Measurements from ENCODE around the gene CIAO1. TPM values are rescaled to one million over a fixed set of nuclear protein-coding genes. Genes with fewer than 3 reads are reported as not detected.
"Not testable (repeated sequence)": the region's sequence is repeated elsewhere in the genome, so short reads cannot be mapped to it uniquely, and the experiment has no call there.

Gene CIAO1
- total RNA-seq, 1 experiment from 2014 or later: 112 TPM

DNA sequence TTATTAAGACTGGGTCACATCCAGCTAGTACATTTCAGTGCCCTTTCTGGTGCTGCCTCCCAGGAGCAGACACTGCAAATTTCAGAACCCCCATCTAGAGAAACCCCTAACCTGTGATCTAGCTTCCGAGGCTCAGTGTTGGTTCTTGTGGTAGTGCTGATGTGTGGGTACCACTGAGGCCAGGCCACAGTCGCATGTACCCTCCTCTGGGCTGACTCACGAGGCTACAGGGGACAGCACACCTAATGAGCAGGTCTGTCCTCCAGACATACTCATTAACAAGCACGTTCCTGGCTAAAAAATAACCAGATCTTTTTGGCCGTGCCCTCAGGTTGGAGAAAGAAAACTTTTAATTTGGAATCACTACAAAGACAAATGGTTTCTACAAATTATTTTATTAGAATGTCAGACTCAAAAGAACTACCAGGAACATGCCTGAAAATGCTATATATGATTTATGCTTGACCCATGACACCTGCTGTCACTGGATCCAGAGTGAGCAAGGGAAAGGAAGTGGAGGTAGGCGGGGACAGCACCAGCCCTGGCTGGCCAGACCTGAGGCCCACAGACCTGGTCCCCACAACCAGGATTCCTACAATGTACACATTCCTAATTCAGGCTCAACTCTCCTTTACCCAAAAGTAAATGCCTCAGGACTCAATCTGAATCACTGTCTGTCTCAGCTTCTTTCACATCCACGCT is 8.5 kb downstream of the CIAO1 start:
- DNase-seq (ENCODE audit: low read depth): no peak

GRCh38 chr2:96276787-96277499 is 10.9 kb downstream of the CIAO1 start:
- no peak for DNase-seq (ENCODE audit: low read depth)

DNA sequence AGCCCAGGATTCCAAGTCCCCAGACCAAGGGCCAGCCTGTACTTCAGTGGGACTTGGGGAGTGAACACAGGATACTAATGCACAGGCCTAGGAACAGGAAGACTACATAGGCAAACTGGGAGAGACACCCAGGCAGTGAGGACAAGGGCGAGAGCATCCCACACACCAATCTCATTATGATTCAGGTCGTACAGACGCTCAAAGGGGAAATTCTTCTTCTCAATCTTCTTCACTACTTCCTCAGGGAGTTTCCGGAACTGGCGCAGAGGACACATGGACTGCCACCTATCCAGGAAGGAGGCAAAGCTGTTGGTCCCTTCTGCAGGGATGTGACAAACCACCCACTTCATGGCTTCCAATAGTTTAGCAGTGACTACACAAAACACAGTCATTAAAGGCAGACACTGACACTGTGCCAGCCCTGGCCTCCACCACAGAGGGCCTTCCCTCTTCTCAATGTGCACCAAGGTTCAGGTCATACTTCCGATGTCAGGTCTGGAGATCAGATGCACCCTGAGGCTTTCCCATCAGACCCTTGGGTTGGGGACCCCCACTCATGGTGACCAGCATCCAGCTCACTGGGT is 21.3 kb downstream of the CIAO1 start:
- DNase-seq (ENCODE audit: low read depth): no peak

DNA sequence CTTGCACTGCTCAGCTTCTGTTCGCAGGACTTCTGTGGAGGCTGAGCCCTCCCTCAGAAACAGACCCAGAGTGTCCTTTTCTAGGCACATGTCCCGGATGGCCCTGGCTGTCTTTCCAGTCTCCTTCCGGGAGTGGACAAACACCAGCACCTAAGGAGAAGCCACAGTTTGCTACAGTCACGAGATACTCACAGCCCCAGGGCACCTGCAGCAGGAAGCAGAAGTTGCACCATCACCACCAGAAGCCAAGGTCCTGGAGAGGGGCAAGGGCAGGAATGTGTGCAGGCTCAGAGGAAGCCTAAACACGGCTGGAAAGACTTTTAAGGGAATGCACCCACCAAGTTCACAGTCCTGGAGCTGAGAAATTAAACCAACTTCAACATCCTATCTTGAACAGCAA is 25.7 kb downstream of the CIAO1 start:
- no peak for DNase-seq (ENCODE audit: low read depth)

- DNase-seq (ENCODE audit: low read depth): not testable (repeated sequence)
Observed at GRCh38 chr2:96294271-96294670, 28.2 kb downstream of the CIAO1 start.

DNA sequence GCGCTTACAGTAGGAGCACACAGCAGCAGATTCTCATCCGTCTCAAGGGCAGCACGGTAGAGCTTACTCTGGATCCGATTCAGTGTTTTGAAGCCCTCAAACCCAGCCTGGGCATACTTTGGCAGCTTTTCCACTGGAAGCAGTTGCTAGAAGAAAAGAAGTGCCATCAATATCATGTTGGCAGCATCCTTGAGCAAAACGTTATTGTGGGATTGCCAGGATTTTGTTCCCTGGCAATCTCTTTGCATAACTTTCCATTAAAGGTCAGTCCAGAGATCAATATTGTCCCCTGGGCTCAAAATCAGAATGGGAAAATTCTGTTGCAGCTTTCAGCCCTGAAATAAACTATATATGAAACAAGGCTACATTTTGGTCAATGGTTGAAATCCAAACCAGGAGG is 30.9 kb downstream of the CIAO1 start:
- no peak for DNase-seq (ENCODE audit: low read depth)

- no peak for DNase-seq (ENCODE audit: low read depth)
Observed at GRCh38 chr2:96301865-96302264, 35.8 kb downstream of the CIAO1 start.

- DNase-seq (ENCODE audit: low read depth): no peak
Observed at GRCh38 chr2:96304606-96305005, 38.6 kb downstream of the CIAO1 start.

- DNase-seq (ENCODE audit: low read depth): peak; percentile 82
Observed at GRCh38 chr2:96305091-96305978, 39.3 kb downstream of the CIAO1 start, which contains the start of gene SNRNP200. TSS of gene SNRNP200 (minus strand) at chr2:96305546. CDS start at chr2:96305437, 109 bp downstream.

DNA sequence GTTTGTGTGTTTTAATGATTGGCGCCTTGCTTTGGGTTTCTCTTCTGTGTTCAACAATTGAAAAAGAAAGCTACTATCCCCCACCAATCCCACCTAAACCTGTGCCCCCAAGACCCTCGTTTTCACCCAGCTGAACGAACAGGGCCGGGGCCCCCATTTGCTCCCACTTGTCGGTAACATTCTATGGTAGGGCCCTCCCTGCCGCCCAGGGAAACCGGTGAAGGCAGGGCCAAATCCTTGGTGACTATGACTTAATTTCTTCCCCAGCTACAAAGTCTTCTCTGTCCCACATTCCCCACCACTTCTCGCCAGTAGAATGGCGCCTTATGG is 39.9 kb downstream of the CIAO1 start:
- DNase-seq (ENCODE audit: low read depth): no peak

GRCh38 chr2:96306370-96306769 is 40.3 kb downstream of the CIAO1 start:
- DNase-seq (ENCODE audit: low read depth): peak; percentile 43

DNA sequence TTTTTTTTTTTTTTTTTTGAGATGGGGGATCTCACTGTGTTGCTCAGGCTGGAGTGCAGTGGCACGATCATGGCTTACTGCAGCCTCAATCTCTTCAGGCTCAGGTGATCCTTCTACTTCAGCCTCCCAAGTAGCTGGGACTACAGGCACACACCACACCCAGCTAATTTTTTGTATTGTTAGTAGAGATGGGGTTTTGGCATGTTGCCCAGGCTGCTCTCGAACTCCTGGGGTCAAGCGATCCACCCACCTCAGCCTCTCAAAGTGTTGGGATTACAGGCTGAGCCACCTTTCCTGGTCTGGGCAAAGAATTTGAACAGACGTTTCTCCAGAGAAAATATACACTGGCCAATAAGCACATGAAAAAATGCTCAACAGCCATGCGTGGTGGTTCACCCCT is 42.2 kb downstream of the CIAO1 start:
- DNase-seq (ENCODE audit: low read depth): no peak

GRCh38 chr2:96315005-96315399 is 49.0 kb downstream of the CIAO1 start:
- no peak for DNase-seq (ENCODE audit: low read depth)

DNA sequence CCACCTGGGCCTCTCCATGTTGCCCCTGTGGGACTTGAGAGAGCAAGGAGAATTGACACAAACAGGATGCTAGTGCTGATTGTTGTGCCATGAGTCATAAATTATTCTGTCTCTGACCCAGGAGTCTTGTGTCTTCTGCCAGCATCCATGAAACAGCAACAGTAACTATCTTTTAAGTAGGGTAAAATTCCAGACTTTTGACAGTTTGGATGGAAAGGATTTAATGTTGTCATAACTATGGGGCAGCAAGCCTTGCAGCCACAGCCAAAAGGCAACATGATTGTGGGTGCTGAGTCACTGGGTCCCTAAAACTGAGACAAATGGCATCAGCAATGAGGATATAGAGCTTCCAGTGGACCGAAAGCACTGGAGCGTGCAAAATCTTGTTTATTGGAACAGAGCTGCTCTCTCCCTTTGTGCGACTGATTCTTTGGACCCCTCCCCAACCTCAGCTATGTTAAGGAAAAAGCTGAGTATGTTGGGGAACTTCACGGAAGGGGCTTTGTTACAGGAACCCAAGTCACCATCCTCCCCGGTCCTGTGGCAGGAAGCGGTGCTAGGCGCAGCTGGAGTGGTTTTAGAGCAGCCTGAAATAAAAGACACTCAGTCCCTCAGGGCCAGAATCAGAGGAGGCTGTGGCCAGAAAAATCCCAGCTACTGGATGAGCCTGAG is 49.5 kb downstream of the CIAO1 start:
- DNase-seq (ENCODE audit: low read depth): peak; percentile 90

- no peak for DNase-seq (ENCODE audit: low read depth)
Observed at GRCh38 chr2:96316999-96317398, 51.0 kb downstream of the CIAO1 start.

- no peak for DNase-seq (ENCODE audit: low read depth)
Observed at GRCh38 chr2:96317584-96317997, 51.6 kb downstream of the CIAO1 start.

GRCh38 chr2:96318723-96319122 is 52.7 kb downstream of the CIAO1 start:
- DNase-seq (ENCODE audit: low read depth): no peak

DNA sequence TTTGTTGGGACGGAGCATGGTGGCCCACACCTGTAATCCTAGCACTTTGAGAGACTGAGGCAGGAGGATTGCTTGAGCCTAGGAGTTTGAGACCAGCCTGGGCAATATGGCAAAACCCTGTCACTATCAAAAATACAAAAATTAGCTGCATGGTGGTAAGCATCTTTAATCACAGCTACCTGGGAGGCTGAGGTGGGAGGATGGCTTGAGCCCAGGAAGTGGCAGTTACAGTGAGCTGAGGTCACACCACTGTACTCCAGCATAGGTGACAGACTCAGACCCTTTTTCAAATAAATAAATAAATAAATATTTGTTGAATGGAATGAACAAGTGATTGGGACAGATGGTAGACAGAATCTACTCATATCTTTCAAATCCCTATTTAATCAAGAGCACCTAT is 53.4 kb downstream of the CIAO1 start:
- DNase-seq (ENCODE audit: low read depth): no peak

- DNase-seq (ENCODE audit: low read depth): no peak
Observed at GRCh38 chr2:96320326-96320725, 54.3 kb downstream of the CIAO1 start.

GRCh38 chr2:96320728-96321622 is 55.0 kb downstream of the CIAO1 start:
- DNase-seq (ENCODE audit: low read depth): peak; percentile 20

All from LHCN-M2 (cell line).